OCI-LY1 (cell line): Measurements from ENCODE around the gene LRRC74A.

ENCODE experiments used
- CTCF ChIP-seq: fragments of 200-600 bp; sonication (generic), shearing (Covaris generic); IDR thresholded peaks from 2 replicates; pipeline ENCODE4 v1.5.1; 2017; ENCODE audit warnings: mild to moderate bottlenecking, antibody characterized with exemption, low read length, moderate library complexity, mixed read lengths
- EZH2 ChIP-seq: fragments of 200-600 bp; sonication (generic), shearing (Covaris generic); IDR thresholded peaks from 2 replicates; pipeline ENCODE4 v1.8.0; 2017; ENCODE audit warnings: borderline replicate concordance, mixed run types, mild to moderate bottlenecking, antibody characterized with exemption, low read length, moderate library complexity, mixed read lengths

GRCh38 chr14:76780360-76780759 is 45.8 kb upstream of the LRRC74A start:
- TF ChIP-seq CTCF (no peak), EZH2 (no peak)
